Fibroblast of lung (primary cell): Measurements from ENCODE around the gene KCND3. TPM values are rescaled to one million over a fixed set of nuclear protein-coding genes. Genes with fewer than 3 reads are reported as not detected.

Experiments
- DNase-seq, 2 donors: peaks; one replicate each; pipeline versions ENCODE4 v3.0.0 to v3.0.0-alpha.2; 2010; ENCODE audit warnings: low read depth in 2 of 2
- H2AFZ ChIP-seq: 2 replicates; pipeline ENCODE4 v1.5.1; 2012; ENCODE audit warnings: low read length, control low read depth, inconsistent platforms
- H3K27ac ChIP-seq: 2 replicates; pipeline ENCODE4 v1.5.1; 2011; ENCODE audit warnings: low read length, control low read depth; ENCODE audit not compliant: insufficient read depth
- H3K27me3 ChIP-seq: 2 replicates; pipeline ENCODE4 v1.5.1; 2011; ENCODE audit warnings: mild to moderate bottlenecking, low read length; ENCODE audit not compliant: control insufficient read depth, insufficient read depth
- H3K36me3 ChIP-seq: 2 replicates; pipeline ENCODE4 v1.5.1; 2011; ENCODE audit warnings: low read length; ENCODE audit not compliant: control insufficient read depth, insufficient read depth
- H3K4me1 ChIP-seq: 2 replicates; pipeline ENCODE4 v1.5.1; 2011; ENCODE audit warnings: low read length; ENCODE audit not compliant: control insufficient read depth, insufficient read depth; ENCODE audit errors: extremely low read depth
- H3K4me2 ChIP-seq: 2 replicates; pipeline ENCODE4 v1.5.1; 2011; ENCODE audit warnings: low read length, control low read depth; ENCODE audit not compliant: insufficient read depth; ENCODE audit errors: extremely low read depth
- H3K4me3 ChIP-seq, 4 experiments: fragments of 200-600 bp in 1 of 4; sonication (generic) in 1 of 4; replicated peaks in 1 of 4; 2 replicates each; pipeline ENCODE4 v1.5.1; 2011 to 2016; ENCODE audit warnings: low read length in 4 of 4, low read depth in 3 of 4, mild to moderate bottlenecking in 3 of 4, control low read depth in 2 of 4, inconsistent platforms in 1 of 4, mixed read lengths in 1 of 4; ENCODE audit not compliant: insufficient read depth in 1 of 4; ENCODE audit errors: control extremely low read depth in 1 of 4
- H3K79me2 ChIP-seq: 2 replicates; pipeline ENCODE4 v1.5.1; 2012; ENCODE audit warnings: mild to moderate bottlenecking, low read length, inconsistent platforms; ENCODE audit not compliant: control insufficient read depth, insufficient read depth
- H3K9ac ChIP-seq: 2 replicates; pipeline ENCODE4 v1.5.1; 2011; ENCODE audit warnings: mild to moderate bottlenecking, low read length, control low read depth; ENCODE audit not compliant: insufficient read depth
- H3K9me3 ChIP-seq: 2 replicates; pipeline ENCODE4 v1.5.1; 2012; ENCODE audit warnings: low read depth, low read length; ENCODE audit not compliant: control insufficient read depth, insufficient read depth
- H4K20me1 ChIP-seq: 2 replicates; pipeline ENCODE4 v1.5.1; 2011; ENCODE audit warnings: low read length; ENCODE audit not compliant: control insufficient read depth, insufficient read depth; ENCODE audit errors: extremely low read depth
- EZH2 ChIP-seq: IDR thresholded peaks from 2 replicates; pipeline ENCODE4 v1.5.1; 2012; ENCODE audit warnings: low read length, control low read depth, mild to moderate bottlenecking; ENCODE audit errors: missing control alignments
- polyA plus RNA-seq, 2 donors: library from polyadenylated mRNA; depleted of rRNA in 1 of 2; stranded (reverse) in 1 of 2; unstranded in 1 of 2; fragments of >200 nt; gene quantifications; 2 replicates each; pipeline ENCODE4 v1.2.1, GENCODE V29; 2011 to 2012; ENCODE audit warnings: missing spikeins in 1 of 2
- total RNA-seq: library from RNA; depleted of rRNA; stranded (reverse); fragments of >200 nt; gene quantifications from 2 replicates; pipeline ENCODE4 v1.2.1, GENCODE V29; 2014
- TF ChIP-seq, protein P1 (sequence below), 2 donors: IDR thresholded peaks in 1 of 2; conservative IDR thresholded peaks in 1 of 2; 1 replicate in 1 of 2; 2 replicates in 1 of 2; pipeline ENCODE4 v1.5.1; 2011 to 2012; ENCODE audit warnings: low read length in 2 of 2, control low read depth in 1 of 2, inconsistent platforms in 1 of 2, low read depth in 1 of 2, mild to moderate bottlenecking in 1 of 2

Gene KCND3
- total and polyA plus RNA-seq, 2 donors (not counting 1 experiment from before 2014, with no cell fraction given) = 0.66 to 9.3 TPM

DNA sequence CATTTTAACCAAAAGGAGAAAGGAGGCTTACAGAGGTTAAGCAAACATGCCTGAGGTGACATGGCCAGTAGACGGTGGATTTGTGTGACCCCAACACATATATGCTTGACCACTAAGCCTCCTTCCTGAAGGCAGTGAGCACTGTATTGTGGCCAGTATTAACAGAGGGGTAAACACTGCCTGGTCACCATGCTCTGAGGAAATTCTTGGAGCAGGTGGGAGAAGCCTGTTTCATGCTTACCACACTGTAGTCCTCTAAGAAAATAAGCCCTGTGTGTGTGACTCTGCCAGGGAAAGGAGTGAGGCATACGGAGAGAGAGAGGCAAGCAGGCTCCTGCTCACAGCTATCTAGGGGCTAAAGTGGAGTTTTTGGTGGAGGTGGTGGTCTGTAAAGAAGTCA is 102.7 kb downstream of the KCND3 start:
- H2AFZ ChIP-seq = no peak overlapping the region
- no peaks in the 10 kb centered on the region for H3K27me3 ChIP-seq
- no peak overlapping the region for H3K9ac ChIP-seq
- no peak overlapping the region for H3K27ac ChIP-seq
- no peaks in the 10 kb centered on the region for H3K9me3 ChIP-seq
- DNase-seq = no peak
- H3K79me2 ChIP-seq = no peaks in the 10 kb centered on the region
- H3K4me2 ChIP-seq = no peak overlapping the region
- no peak overlapping the region for H3K4me3 ChIP-seq
- TF ChIP-seq, protein P1, sequence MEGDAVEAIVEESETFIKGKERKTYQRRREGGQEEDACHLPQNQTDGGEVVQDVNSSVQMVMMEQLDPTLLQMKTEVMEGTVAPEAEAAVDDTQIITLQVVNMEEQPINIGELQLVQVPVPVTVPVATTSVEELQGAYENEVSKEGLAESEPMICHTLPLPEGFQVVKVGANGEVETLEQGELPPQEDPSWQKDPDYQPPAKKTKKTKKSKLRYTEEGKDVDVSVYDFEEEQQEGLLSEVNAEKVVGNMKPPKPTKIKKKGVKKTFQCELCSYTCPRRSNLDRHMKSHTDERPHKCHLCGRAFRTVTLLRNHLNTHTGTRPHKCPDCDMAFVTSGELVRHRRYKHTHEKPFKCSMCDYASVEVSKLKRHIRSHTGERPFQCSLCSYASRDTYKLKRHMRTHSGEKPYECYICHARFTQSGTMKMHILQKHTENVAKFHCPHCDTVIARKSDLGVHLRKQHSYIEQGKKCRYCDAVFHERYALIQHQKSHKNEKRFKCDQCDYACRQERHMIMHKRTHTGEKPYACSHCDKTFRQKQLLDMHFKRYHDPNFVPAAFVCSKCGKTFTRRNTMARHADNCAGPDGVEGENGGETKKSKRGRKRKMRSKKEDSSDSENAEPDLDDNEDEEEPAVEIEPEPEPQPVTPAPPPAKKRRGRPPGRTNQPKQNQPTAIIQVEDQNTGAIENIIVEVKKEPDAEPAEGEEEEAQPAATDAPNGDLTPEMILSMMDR (conservative IDR thresholded peaks at IDR 0.05 in 1 of 2, IDR thresholded peaks at IDR 0.05 in 1 of 2; ENCODE audit: low read depth in 1 of 2, low read length in 2 of 2) = no peak
- no peak for TF ChIP-seq EZH2
- H3K36me3 ChIP-seq = no peaks in the 10 kb centered on the region
- H4K20me1 ChIP-seq = no peaks in the 10 kb centered on the region
- no peaks in the 10 kb centered on the region for H3K4me1 ChIP-seq

DNA sequence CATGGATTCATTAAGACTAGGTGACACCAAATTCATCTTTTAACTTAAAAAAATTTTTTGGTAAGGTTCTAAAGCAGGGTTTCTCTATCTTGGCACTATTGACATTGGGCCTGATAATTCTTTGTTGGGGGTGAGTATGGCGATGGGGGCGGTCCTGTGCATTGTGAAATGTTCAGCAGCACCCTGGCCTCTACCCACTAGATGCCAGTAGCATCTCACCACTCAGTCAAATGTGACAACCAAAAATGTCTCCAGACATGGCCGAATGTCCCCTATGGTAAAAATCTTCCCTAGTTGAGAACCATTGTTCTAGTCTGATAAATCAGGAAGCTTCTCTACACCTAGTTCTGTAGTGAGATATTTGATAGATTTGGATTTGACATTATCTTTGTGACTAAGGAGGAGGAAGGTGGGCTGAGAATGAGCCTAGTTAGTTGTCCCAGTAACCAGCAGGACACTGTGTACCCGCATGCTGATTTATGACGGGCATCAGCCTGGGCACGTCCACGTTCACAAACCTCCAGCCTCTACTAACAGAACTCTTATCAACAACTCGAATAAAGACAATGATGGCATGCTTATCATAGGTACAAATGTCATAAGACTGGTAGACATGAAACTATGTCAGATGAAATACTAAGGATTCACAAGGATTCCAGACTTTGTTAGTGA is 104.6 kb downstream of the KCND3 start:
- Histone ChIP-seq H4K20me1 (no peaks in the 10 kb centered on the region), H3K27me3 (no peaks in the 10 kb centered on the region), H2AFZ (no peak overlapping the region), H3K4me3 (no peak overlapping the region), H3K27ac (no peak overlapping the region), H3K9ac (no peak overlapping the region), H3K4me2 (no peak overlapping the region), H3K79me2 (no peaks in the 10 kb centered on the region), H3K9me3 (no peaks in the 10 kb centered on the region), H3K4me1 (no peaks in the 10 kb centered on the region), H3K36me3 (no peaks in the 10 kb centered on the region)
- no peak for TF ChIP-seq EZH2
- TF ChIP-seq, protein P1 (conservative IDR thresholded peaks at IDR 0.05 in 1 of 2, IDR thresholded peaks at IDR 0.05 in 1 of 2; ENCODE audit: low read depth in 1 of 2, low read length in 2 of 2) = no peak
- no peak for DNase-seq

DNA sequence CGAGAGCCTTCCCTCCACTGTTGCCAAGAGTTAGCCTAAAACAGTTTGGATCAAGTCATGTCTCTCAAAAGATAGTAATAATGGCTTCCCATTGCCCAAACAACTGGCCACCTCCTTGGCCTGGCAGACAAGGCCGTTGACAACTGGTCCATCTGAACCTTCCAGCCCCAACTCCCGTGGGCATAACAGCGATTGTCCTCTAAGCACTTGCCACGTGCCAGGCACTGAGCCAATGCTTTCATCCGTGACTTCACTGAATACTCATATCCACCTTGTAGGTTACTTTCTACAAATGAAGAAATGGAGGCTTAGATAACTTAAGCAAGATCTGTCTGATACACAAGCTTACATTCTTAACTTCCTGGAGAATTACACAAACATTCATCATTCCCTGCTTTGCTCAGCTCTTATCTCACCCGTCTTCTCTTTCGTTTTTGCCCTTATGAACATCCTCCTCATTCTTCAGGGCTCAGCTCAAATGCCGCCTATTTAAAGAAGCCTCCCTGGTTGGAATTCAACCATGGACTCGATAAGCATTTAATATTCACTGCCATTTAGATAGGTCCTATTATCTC is 106.4 kb downstream of the KCND3 start:
- Histone ChIP-seq H4K20me1 (no peaks in the 10 kb centered on the region), H3K4me1 (no peaks in the 10 kb centered on the region), H3K27me3 (no peaks in the 10 kb centered on the region), H3K36me3 (no peaks in the 10 kb centered on the region), H2AFZ (no peak overlapping the region), H3K27ac (no peak overlapping the region), H3K9me3 (no peaks in the 10 kb centered on the region), H3K79me2 (no peaks in the 10 kb centered on the region), H3K9ac (no peak overlapping the region), H3K4me3 (no peak overlapping the region), H3K4me2 (no peak overlapping the region)
- no peak for DNase-seq
- TF ChIP-seq EZH2 = no peak
- TF ChIP-seq, protein P1 (conservative IDR thresholded peaks at IDR 0.05 in 1 of 2, IDR thresholded peaks at IDR 0.05 in 1 of 2; ENCODE audit: low read depth in 1 of 2, low read length in 2 of 2) = no peak
